B cell (primary cell): ENCODE measurements around the gene TMEM236. TPM values are rescaled to one million over a fixed set of nuclear protein-coding genes. Genes with fewer than 3 reads are reported as not detected.

Experiments used
- ATAC-seq: fragments of 200-7000 bp; cut with Tn5 transposase; one replicate; pipeline ENCODE4 v1.10.0; 2021; ENCODE audit warnings: low read depth, mild to moderate bottlenecking, moderate number of reproducible peaks, moderate library complexity
- CTCF ChIA-PET: fragments of 350-600 bp; sonication (Branson Sonifier 250); formaldehyde crosslinking; loops from one replicate; lab custom pipeline; 2021; ENCODE audit warnings: antibody characterized with exemption, inconsistent platforms; lab: Charles Lee
- POLR2A ChIA-PET: fragments of 350-600 bp; sonication (Branson Sonifier 250); formaldehyde crosslinking; loops from one replicate; lab custom pipeline; 2021; ENCODE audit warnings: antibody characterized with exemption; lab: Charles Lee
- DNase-seq: peaks from one replicate; pipeline ENCODE4 v3.0.0; 2013
- H2AFZ ChIP-seq: 2 replicates; pipeline ENCODE4 v1.6.1; 2012; ENCODE audit warnings: mild to moderate bottlenecking, low read depth, low read length; ENCODE audit not compliant: insufficient read depth, poor library complexity, severe bottlenecking
- H3K27ac ChIP-seq, 2 donors: 1 replicate in 1 of 2; 2 replicates in 1 of 2; pipeline ENCODE4 v1.5.1; 2012 to 2013; ENCODE audit warnings: low read length in 2 of 2, mild to moderate bottlenecking in 2 of 2, moderate library complexity in 1 of 2
- H3K27me3 ChIP-seq, 4 experiments: fragments of 200-600 bp in 1 of 4; sonication (generic) in 1 of 4; replicated peaks in 1 of 4; 1 replicate in 2 of 4; 2 replicates in 2 of 4; pipeline versions ENCODE4 v1.6.1 to v1.7.0; 2013 to 2016; ENCODE audit warnings: low read length in 3 of 4, mild to moderate bottlenecking in 2 of 4, mixed read lengths in 1 of 4, moderate library complexity in 1 of 4; ENCODE audit not compliant: insufficient read depth in 4 of 4, control insufficient read depth in 3 of 4; ENCODE audit errors: control extremely low read depth in 1 of 4
- H3K36me3 ChIP-seq, 2 experiments: replicated peaks in 1 of 2; 1 replicate in 1 of 2; 2 replicates in 1 of 2; pipeline versions ENCODE4 v1.6.1 to v1.7.1; 2013; ENCODE audit warnings: low read length in 1 of 2; ENCODE audit not compliant: insufficient read depth in 2 of 2, control insufficient read depth in 1 of 2; ENCODE audit errors: control extremely low read depth in 1 of 2, extremely low read depth in 1 of 2
- H3K4me1 ChIP-seq, 2 donors: fragments of 200-600 bp in 1 of 2; sonication (generic) in 1 of 2; 1 replicate in 1 of 2; 2 replicates in 1 of 2; pipeline versions ENCODE4 v1.5.1 to v1.6.1; 2013 to 2017; ENCODE audit warnings: low read length in 2 of 2; ENCODE audit not compliant: control insufficient read depth in 2 of 2, insufficient read depth in 2 of 2
- H3K4me2 ChIP-seq: replicated peaks from 2 replicates; pipeline ENCODE3; 2012; ENCODE audit warnings: mild to moderate bottlenecking, low read depth, low read length; ENCODE audit not compliant: poor library complexity, severe bottlenecking
- H3K4me3 ChIP-seq, 5 experiments: fragments of 200-600 bp in 1 of 5; sonication (generic) in 1 of 5; 1 replicate in 3 of 5; 2 replicates in 2 of 5; pipeline versions ENCODE4 v1.5.1 to v1.7.0; 2011 to 2016; ENCODE audit warnings: low read length in 4 of 5, mild to moderate bottlenecking in 4 of 5, low read depth in 2 of 5, control low read depth in 1 of 5, moderate library complexity in 1 of 5; ENCODE audit not compliant: insufficient read depth in 1 of 5; ENCODE audit errors: control extremely low read depth in 1 of 5, extremely low read depth in 1 of 5
- H3K79me2 ChIP-seq: fragments of 200-600 bp; sonication (generic); one replicate; pipeline ENCODE4 v1.6.0; 2016; ENCODE audit warnings: low read length; ENCODE audit not compliant: control insufficient read depth, insufficient read depth
- H3K9ac ChIP-seq: fragments of 200-600 bp; sonication (generic); 2 replicates; pipeline ENCODE4 v1.6.1; 2017; ENCODE audit warnings: mild to moderate bottlenecking, low read length, moderate library complexity
- H3K9me3 ChIP-seq, 3 donors: one replicate each; pipeline versions ENCODE4 v1.6.1 to v1.7.1; 2013; ENCODE audit warnings: low read length in 2 of 3; ENCODE audit not compliant: control insufficient read depth in 2 of 3, insufficient read depth in 1 of 3; ENCODE audit errors: control extremely low read depth in 1 of 3
- H4K20me1 ChIP-seq: 2 replicates; pipeline ENCODE4 v1.6.0; 2012; ENCODE audit warnings: mild to moderate bottlenecking, low read length; ENCODE audit not compliant: insufficient read depth, control insufficient read depth, poor library complexity, severe bottlenecking
- H3K27ac Mint-ChIP-seq: one replicate; pipeline ENCODE4 v1.8.0; 2021; ENCODE audit warnings: mixed read lengths
- H3K27me3 Mint-ChIP-seq: one replicate; pipeline ENCODE4 v1.8.0; 2021; ENCODE audit warnings: mixed read lengths
- H3K4me1 Mint-ChIP-seq: one replicate; pipeline ENCODE4 v1.8.0; 2021; ENCODE audit warnings: mixed read lengths
- H3K4me3 Mint-ChIP-seq: one replicate; pipeline ENCODE4 v1.8.0; 2021; ENCODE audit warnings: mixed read lengths
- H3K9me3 Mint-ChIP-seq: one replicate; pipeline ENCODE4 v1.8.0; 2022; ENCODE audit warnings: mixed read lengths; ENCODE audit not compliant: insufficient read depth
- EZH2 ChIP-seq: IDR thresholded peaks from 2 replicates; pipeline ENCODE4 v1.6.1; 2012; ENCODE audit warnings: borderline replicate concordance, low read depth, mild to moderate bottlenecking, moderate library complexity, low read length; ENCODE audit not compliant: insufficient read depth, poor library complexity, severe bottlenecking
- WGBS: methylation state at CpG from one replicate; pipeline ENCODE4 v1.1.5; 2013; ENCODE audit warnings: missing lambda C conversion rate; ENCODE audit not compliant: insufficient coverage; 5-methylcytosine and 5-hydroxymethylcytosine counted together
- intact Hi-C: fragments of 100-400 bp; cut with micrococcal nuclease; formaldehyde crosslinking; loops from one replicate; pipeline ENCODE4 v1.10.0; 2022
- polyA plus RNA-seq: library from polyadenylated mRNA; depleted of rRNA; stranded (reverse); fragments of >200 nt; gene quantifications from 2 replicates; pipeline ENCODE4 v1.2.3, GENCODE V29; 2012
- total RNA-seq, 2 donors: library from RNA; stranded (reverse); fragments of 120-200 nt in 1 of 2; gene quantifications; 1 replicate in 1 of 2; 2 replicates in 1 of 2; pipeline versions ENCODE4 v1.2.3 to v1.2.4, GENCODE V29; 2013 to 2022
- TF ChIP-seq, protein P1 (sequence below): fragments of 200-600 bp; IDR thresholded peaks from one replicate; pipeline ENCODE4 v1.8.0; 2022; ENCODE audit warnings: antibody characterized with exemption, mild to moderate bottlenecking

TMEM236 gene
- total and polyA plus RNA-seq, 2 donors (not counting 1 experiment from before 2014, with no cell fraction given), result 0.09 to 0.27 TPM

GRCh38 chr10:17795813-17796594, 44.0 kb downstream of the TMEM236 start:
- CTCF ChIA-PET, result no interaction called here
- no peak overlapping the region for H3K27ac Mint-ChIP-seq

DNA sequence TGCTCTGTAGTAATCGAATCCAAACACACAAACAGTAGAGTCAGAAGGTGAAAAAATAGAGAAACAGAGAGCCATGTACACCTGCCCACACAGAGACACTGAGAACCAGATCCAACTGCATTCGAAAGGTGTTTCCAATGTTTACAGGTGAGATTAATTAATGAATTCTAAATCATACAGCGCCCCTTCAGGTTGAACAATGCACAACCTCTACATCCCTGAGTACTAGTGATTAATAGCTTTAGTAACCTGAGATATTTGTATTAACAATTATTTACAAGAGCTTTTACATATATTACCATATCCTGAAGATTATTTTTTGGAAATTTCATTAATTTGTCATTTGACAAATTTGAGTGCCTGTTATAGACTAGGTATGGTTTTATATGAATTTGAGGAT, 49.5 kb downstream of the TMEM236 start:
- Histone ChIP-seq H4K20me1 (no peaks in the 10 kb centered on the region), H3K36me3 (no peaks in the 10 kb centered on the region), H3K4me1 (peaks cover 5 to 10% of the 10 kb centered on the region in 2 donors), H3K9me3 (no peaks in the 10 kb centered on the region), H2AFZ (no peak overlapping the region), H3K4me2 (no peak overlapping the region), H3K79me2 (no peaks in the 10 kb centered on the region), H3K9ac (no peak overlapping the region), H3K27me3 (no peaks in the 10 kb centered on the region), H3K27ac (no peak overlapping the region), H3K4me3 (no peak overlapping the region)
- no CpG with 5 or more reads among the region's 3 CpGs for WGBS
- Mint-ChIP-seq H3K9me3 (no peaks in the 10 kb centered on the region), H3K27me3 (no peaks in the 10 kb centered on the region), H3K27ac (no peak overlapping the region), H3K4me3 (no peak overlapping the region), H3K4me1 (peaks cover 14% of the 10 kb centered on the region)
- ChIA-PET POLR2A (no interaction called here), CTCF (no interaction called here)
- TF ChIP-seq EZH2, result no peak
- ATAC-seq (no peak), DNase-seq (no peak)
- intact Hi-C loops, result no loop called here

More at GRCh38 chr10:17795813-17796594, 44.0 kb downstream of the TMEM236 start:
- no peak for ATAC-seq
- no peak overlapping the region for H2AFZ ChIP-seq
- Mint-ChIP-seq H3K4me1 (no peaks in the 10 kb centered on the region), H3K9me3 (no peaks in the 10 kb centered on the region), H3K27me3 (no peaks in the 10 kb centered on the region), H3K4me3 (no peak overlapping the region)
- H3K79me2 ChIP-seq, result no peaks in the 10 kb centered on the region
- H3K4me2 ChIP-seq, result no peak overlapping the region
- no peak overlapping the region for H3K4me3 ChIP-seq
- H3K9me3 ChIP-seq, result no peaks in the 10 kb centered on the region
- WGBS, result 93% methylated on average over 12 of the region's 17 CpGs
- H3K27ac ChIP-seq, result no peak overlapping the region
- H3K9ac ChIP-seq, result no peak overlapping the region
- no peak for DNase-seq
- POLR2A ChIA-PET, result no interaction called here
- H4K20me1 ChIP-seq, result no peaks in the 10 kb centered on the region
- no peaks in the 10 kb centered on the region for H3K4me1 ChIP-seq
- intact Hi-C loops, result no loop called here
- no peaks in the 10 kb centered on the region for H3K36me3 ChIP-seq
- H3K27me3 ChIP-seq, result no peaks in the 10 kb centered on the region
- no peak for TF ChIP-seq EZH2
- TF ChIP-seq, protein P1, sequence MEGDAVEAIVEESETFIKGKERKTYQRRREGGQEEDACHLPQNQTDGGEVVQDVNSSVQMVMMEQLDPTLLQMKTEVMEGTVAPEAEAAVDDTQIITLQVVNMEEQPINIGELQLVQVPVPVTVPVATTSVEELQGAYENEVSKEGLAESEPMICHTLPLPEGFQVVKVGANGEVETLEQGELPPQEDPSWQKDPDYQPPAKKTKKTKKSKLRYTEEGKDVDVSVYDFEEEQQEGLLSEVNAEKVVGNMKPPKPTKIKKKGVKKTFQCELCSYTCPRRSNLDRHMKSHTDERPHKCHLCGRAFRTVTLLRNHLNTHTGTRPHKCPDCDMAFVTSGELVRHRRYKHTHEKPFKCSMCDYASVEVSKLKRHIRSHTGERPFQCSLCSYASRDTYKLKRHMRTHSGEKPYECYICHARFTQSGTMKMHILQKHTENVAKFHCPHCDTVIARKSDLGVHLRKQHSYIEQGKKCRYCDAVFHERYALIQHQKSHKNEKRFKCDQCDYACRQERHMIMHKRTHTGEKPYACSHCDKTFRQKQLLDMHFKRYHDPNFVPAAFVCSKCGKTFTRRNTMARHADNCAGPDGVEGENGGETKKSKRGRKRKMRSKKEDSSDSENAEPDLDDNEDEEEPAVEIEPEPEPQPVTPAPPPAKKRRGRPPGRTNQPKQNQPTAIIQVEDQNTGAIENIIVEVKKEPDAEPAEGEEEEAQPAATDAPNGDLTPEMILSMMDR, result no peak
